HG02852 (cell line): ENCODE results near the gene TIMM17A.
"Not testable (repeated sequence)": the region's sequence is repeated elsewhere in the genome, so short reads cannot be mapped to it uniquely, and the experiment has no call there.

Experiments used
- ATAC-seq: cut with Tn5 transposase; IDR thresholded peaks from one replicate; pipeline ENCODE4 v1.9.1; 2021; ENCODE audit warnings: mild to moderate bottlenecking, moderate library complexity; ENCODE audit not compliant: unreplicated experiment

The TIMM17A gene

DNA sequence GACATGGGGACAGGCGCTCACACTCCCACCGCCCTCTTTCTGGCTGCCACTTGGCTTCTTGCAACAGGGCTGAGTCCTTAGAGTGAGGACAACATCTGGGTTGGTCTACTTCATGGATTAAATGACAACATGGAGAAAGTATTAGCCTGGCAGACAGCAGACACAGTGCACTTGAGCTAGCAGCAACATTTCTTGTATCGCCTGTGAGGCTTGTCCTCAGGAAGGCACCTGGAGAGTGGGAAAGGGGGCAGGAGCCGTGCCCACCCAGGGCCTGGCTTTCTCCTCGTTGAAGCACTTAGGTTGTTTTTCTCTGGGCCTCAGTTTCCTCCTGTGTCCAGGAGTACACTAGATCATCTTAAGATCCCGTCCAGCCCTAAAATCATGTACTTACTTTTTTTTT lies 58.8 kb downstream of the TIMM17A start:
- no peak for ATAC-seq

DNA sequence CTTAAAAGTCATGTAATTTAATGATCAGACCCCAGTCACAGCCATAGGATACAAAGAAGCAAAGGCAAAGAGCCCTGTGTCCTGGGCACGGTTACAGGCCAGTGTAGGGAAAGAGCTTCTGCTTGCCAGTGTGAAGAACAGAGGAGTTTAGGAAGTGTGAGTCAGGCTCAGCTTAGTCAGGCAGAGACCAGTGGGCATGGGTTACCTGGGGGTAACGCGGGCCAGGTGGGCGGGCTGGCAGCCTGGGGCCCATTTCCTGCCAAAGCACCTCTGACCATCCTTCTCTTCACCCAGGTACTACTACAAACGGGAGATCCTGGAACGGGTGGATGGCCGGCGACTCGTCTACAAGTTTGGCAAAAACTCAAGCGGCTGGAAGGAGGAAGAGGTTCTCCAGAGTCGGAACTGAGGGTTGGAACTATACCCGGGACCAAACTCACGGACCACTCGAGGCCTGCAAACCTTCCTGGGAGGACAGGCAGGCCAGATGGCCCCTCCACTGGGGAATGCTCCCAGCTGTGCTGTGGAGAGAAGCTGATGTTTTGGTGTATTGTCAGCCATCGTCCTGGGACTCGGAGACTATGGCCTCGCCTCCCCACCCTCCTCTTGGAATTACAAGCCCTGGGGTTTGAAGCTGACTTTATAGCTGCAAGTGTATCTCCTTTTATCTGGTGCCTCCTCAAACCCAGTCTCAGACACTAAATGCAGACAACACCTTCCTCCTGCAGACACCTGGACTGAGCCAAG lies 59.8 kb downstream of the TIMM17A start:
- ATAC-seq, result no peak

DNA sequence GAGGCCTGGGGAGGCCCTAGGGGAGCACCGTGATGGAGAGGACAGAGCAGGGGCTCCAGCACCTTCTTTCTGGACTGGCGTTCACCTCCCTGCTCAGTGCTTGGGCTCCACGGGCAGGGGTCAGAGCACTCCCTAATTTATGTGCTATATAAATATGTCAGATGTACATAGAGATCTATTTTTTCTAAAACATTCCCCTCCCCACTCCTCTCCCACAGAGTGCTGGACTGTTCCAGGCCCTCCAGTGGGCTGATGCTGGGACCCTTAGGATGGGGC lies 60.3 kb downstream of the TIMM17A start:
- ATAC-seq, result no peak

DNA sequence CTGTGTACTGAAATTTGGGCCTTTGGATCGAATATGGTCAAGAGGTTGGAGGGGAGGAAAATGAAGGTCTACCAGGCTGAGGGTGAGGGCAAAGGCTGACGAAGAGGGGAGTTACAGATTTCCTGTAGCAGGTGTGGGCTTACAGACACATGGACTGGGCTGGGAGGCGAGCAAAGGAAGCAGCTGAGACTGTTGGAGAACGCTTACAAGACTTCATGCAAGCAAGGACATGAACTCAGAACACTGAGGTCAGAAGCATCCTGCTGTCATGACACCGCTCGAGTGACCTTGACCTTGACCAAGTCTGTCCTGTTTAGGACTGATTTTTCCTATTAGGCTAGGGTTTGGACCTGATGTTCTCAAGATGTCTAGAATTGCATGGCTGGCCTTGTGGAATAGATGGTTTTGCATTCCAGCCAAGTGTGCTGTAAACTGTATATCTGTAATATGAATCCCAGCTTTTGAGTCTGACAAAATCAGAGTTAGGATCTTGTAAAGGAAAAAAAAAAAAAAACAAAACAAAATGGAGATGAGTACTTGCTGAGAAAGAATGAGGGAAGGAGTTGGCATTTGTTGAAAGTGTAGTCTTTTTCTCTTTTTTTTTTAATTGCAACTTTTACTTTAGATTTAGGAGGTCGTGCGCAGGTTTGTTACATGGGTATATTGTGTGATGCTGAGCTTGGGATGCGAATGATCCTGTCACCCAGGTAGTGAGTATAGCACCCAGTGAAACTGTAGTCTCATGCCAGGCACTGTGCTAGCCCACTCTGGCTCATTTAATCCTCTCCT lies 60.9 kb downstream of the TIMM17A start:
- no peak for ATAC-seq

DNA sequence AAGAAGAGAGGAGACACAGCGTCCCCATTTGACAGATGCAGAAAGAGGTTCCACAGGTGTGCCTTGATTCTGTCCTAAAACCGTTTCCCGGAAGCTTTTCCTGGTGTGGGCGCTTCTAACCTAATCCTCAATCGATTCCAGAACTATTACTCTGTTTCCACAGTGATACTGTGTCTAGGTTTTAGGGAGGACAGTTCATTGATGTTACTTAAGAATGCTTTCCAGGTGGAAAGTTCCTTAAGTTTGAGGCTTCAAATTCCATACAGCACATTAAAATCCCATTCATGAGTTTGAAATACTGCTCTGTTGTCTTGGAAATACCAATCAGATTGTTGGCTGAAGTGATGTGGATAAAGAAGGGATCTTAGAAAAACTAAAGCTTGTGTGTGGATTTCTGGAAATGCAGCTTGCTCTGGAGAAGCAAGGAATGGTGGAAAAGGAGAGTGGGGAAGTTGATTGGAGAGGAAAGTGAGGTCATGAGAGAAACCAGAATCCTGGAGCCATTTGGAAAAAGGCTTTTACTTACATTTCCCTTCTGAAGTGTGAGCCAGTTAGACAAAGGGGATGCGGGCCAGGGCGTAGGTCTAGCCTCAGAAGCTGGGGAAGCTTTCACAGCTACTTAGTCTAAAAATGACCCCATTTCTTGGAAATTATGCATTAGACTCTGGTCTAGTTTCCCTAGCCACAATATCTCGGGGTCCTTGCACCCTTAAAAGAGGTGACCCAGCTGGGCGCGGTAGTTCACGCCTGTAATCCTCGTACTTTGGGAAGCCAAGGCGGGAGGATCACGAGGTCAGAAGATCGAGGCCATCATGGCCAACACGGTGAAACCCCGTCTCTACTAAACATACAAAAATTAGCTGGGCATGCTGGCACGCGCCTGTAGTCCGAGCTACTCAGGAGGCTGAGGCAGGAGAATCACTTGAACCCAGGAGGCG lies 61.8 kb downstream of the TIMM17A start:
- no peak for ATAC-seq

DNA sequence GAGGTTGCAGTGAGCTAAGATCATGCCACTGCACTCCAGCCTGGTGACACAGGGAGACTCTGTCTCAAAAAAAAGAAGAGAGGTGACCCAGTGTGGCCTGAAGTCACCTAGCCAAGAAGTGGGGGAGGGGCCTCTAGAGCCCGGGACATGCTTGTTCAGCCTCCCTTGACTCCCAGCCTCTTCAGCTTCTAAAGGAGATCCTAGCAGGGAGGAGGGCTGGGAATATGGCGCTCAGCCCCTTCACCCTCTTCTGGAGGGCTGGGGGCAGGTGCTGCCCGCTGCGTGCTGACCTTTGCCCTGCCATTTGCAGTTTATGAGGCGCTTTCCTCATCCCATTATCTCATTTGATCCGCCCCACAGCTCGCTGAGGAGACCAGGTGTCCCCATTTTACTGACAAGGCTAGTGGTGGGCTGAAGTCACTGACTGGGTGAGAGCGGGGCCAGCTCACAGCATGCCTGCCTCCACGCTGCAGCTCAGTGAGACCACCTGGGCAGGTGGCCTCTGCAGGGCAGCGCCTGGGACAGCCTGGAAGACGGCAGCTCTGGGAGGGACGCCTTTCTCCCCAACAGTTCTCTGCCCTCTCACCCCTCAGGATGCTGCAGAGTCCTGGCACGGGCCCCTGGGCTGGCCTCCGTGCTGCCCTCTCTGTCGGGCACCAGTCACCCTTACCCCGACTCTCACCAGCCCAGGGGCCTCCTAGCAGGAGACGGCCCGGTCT lies 62.6 kb downstream of the TIMM17A start:
- no peak for ATAC-seq

DNA sequence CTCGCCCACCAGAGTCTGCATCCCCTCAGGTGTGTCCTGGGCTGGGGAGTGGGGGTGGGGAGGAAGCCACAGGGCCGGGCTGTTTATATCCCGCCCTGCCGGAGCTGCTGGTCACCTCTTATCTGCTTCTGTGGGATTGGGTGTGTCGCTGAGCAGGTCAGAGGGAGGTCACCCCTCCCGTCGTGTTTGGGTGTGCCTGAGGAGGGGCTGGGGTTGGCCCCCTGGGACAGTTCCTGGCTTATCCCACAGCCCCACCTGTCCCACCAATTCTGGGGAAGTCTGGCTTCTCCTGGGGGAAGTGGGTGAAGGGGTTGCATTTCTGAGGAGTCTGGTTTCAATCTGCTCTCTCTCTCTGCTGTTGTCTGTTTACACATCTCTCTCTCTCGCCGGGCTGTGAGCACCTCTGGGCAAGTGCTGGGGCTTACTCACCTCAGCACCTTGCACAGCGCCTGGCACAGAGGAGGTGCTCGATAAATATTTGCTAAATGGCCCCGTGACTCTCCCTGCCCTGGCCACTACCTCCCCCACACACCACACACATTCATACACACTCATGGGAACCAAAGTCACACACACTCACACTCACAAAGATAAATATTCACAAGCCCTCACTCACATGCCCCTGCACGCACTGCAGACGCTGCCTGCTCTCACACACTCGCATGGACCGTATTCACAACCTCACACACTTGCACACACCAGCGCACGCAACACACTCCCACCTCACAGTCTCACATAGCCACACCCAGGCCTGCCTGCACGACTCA lies 63.3 kb downstream of the TIMM17A start:
- no peak for ATAC-seq

DNA sequence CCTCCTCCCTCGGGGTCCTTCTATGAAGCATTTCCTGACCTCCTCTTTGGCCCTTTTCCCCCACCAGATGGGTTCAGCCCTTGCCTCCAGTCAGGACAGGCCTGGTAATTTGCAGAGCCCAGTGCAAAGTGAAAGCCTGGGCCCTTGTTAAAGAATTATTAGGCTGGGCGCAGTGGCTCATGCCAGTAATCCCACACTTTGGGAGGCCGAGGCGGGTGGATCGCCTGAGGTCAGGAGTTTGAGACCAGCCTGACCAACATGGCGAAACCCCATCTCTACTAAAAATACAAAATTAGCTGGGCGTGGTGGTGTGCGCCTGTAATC lies 63.9 kb downstream of the TIMM17A start:
- ATAC-seq, result not testable (repeated sequence)
